Immature natural killer cell (primary cell): Measurements from ENCODE around the gene CFL2. TPM values are rescaled to one million over a fixed set of nuclear protein-coding genes. Genes with fewer than 3 reads are reported as not detected.

ENCODE experiments used
- DNase-seq, 3 donors: peaks; one replicate each; pipeline ENCODE4 v3.0.0; 2022; ENCODE audit warnings: mixed read lengths in 1 of 3
- H3K27ac Mint-ChIP-seq, 6 donors: one replicate each; pipeline ENCODE4 v1.8.0; 2020; ENCODE audit warnings: mixed read lengths in 6 of 6, mild to moderate bottlenecking in 5 of 6, inconsistent platforms in 4 of 6, moderate library complexity in 3 of 6
- H3K27me3 Mint-ChIP-seq, 3 donors: one replicate each; pipeline ENCODE4 v1.8.0; 2020 to 2021; ENCODE audit warnings: low read depth in 3 of 3, mild to moderate bottlenecking in 3 of 3, mixed read lengths in 3 of 3, moderate library complexity in 3 of 3, inconsistent platforms in 1 of 3
- H3K36me3 Mint-ChIP-seq, 3 donors: one replicate each; pipeline ENCODE4 v1.8.0; 2020; ENCODE audit warnings: mixed read lengths in 3 of 3, inconsistent platforms in 2 of 3, mild to moderate bottlenecking in 2 of 3
- H3K4me1 Mint-ChIP-seq, 2 donors: one replicate each; pipeline ENCODE4 v1.8.0; 2020; ENCODE audit warnings: inconsistent platforms in 2 of 2, mild to moderate bottlenecking in 2 of 2, mixed read lengths in 2 of 2, moderate library complexity in 1 of 2
- H3K4me3 Mint-ChIP-seq, 5 donors: one replicate each; pipeline ENCODE4 v1.8.0; 2020; ENCODE audit warnings: mild to moderate bottlenecking in 5 of 5, mixed read lengths in 5 of 5, inconsistent platforms in 3 of 5, moderate library complexity in 3 of 5
- H3K9me3 Mint-ChIP-seq, 6 donors: one replicate each; pipeline ENCODE4 v1.8.0; 2020; ENCODE audit warnings: mild to moderate bottlenecking in 6 of 6, mixed read lengths in 6 of 6, inconsistent platforms in 4 of 6, moderate library complexity in 3 of 6
- polyA plus RNA-seq, 3 donors: library from polyadenylated mRNA; unstranded; fragments of 300-500 nt; fragmentation: Illumina TruSeq; gene quantifications; one replicate each; pipeline ENCODE4 v1.2.3, GENCODE V29; 2021

CFL2 gene
- polyA plus RNA-seq, 3 donors from 2014 or later, result 9.2 to 16.1 (median 13.2) TPM

DNA sequence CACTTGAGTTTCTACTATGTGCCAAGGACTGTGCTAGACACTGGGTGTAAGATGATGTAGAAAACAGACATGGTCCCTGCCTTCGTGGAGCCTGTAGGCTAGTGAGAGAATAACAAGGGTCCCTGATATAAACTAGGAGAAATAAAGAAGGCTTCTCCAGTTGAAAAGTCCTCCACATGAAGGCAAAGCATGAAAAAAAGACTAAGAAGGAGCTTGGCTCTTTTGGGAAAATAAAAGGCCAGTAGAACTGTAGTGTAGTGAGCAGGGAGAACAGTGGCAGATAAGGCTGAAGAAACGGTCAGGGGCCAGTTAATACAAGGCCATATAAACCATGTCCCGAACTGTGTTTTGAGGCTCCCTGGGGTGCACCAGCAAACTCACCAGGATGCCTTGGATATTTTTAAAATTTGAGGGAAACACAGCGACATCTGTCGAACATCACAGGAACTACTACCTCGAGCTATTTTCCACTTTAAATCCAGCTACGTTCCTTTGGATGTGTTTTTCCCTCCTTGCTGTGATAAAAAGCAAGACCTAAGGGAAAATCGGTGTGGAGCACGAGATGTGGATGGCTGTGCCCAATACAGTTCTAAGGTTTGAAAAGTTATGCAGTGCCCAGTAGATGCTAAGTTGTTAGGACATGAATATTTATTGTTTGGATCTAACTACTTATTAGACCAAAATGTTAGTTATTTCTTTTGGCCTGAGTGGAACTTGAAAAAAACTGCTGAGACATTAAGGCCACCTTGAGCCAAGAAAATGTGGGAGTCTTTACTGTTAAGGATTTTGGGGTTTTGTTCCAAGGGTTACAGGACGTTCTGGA lies 8.5 kb upstream of the CFL2 start:
- Mint-ChIP-seq H3K27me3 (peaks cover 2 to 5% (median 4%) of the 10 kb centered on the region in 3 donors), H3K4me3 (peak overlapping the region in 1 of 5 donors; percentile 42), H3K27ac (no peak overlapping the region), H3K9me3 (no peaks in the 10 kb centered on the region), H3K36me3 (no peaks in the 10 kb centered on the region), H3K4me1 (peaks cover 0 to 3% of the 10 kb centered on the region in 2 donors)
- DNase-seq, result peak; percentile 26 to 40 (median 37)

DNA sequence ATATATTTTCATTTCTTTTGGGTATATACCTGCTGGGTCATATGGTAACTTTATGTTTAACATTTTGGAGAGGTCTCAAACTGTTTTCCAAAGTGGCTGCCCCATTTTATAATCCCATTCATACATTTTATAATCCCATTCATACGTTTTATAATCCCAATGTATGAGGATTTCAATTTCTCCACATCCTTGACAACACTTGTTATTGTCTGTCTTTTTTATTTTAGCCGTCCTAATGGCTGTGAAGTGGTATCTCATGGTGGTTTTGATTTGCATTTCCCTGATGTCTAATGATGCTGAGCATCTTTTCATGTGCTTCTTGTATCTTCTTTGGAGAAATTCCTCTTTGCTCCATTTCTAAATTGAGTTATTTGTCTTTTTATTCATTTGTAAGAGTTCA lies 6.7 kb upstream of the CFL2 start:
- H3K27ac Mint-ChIP-seq, result no peak overlapping the region
- no peak for DNase-seq
- H3K4me1 Mint-ChIP-seq, result peaks cover 0 to 3% of the 10 kb centered on the region in 2 donors

DNA sequence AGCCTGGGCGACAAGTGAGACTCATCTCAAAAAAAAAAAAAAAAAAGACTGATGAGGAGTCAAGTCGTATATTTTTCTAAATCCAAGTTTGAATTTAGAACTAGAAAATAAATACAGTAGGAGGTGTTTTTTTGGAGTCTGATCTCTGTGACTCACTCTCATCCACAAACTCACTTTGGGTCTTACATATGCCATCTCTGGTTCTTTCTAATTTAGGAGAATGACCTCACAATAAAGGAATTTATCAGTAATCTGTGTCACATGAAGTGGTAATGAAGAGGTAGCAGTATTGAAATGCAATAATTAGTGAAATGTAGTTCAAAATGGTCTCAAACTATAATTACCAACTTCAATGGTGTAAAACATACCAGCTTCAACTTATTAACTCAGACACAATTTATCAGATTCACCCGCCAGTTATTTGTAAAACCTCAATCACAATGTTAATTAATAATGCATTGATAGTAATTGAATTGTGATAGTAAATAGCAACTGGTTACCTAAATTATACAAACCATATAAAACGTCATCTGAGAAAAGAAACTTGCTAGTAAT lies 4.4 kb upstream of the CFL2 start:
- Mint-ChIP-seq H3K27me3 (peaks cover under 1 to 5% (median 5%) of the 10 kb centered on the region in 3 donors), H3K9me3 (no peaks in the 10 kb centered on the region), H3K4me1 (peaks cover 10 to 11% of the 10 kb centered on the region in 2 donors), H3K4me3 (no peak overlapping the region), H3K27ac (no peak overlapping the region), H3K36me3 (no peaks in the 10 kb centered on the region)
- DNase-seq, result no peak

More for the DNA sequence above, 6.7 kb upstream of the CFL2 start:
- no peak overlapping the region for H3K4me3 Mint-ChIP-seq
- peaks cover 2 to 5% (median 3%) of the 10 kb centered on the region in 3 donors for H3K27me3 Mint-ChIP-seq
- H3K36me3 Mint-ChIP-seq, result no peaks in the 10 kb centered on the region
- H3K9me3 Mint-ChIP-seq, result no peaks in the 10 kb centered on the region

DNA sequence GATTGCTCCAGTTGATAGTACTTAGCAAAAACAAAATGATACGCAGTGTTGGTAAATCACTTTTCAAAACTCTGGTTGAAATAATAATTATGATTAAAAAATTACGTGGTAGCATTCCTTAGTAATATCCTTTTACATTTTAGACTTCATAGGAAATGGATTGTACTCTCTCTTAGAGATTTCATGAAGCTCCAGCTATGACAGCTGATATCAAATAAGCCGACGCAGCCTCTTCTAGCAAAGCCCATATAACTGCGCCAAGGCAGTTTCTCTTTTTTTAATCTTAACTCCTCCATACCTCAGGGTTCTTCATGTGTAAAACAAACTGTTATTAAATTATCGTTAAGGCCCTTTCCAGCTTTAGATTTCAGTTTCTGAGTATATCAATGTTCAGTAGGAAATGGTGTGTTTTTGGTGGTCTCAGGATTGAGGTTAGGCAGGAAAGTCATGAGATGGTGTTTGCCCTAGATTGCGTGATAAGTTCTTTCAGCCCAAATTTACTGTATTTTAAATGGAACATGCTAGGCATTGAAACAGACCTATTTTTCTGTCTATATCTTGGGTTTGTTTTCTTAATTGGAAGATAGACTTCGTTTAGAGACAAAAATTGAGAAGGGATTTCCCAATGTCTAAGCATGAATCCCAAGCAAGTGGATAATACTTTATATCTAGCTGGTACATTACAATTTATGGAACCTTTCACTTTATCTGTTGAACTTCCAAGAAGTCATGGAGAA lies 902 bp upstream of the CFL2 start:
- Mint-ChIP-seq H3K27me3 (peaks cover 0 to 6% (median 3%) of the 10 kb centered on the region in 3 donors), H3K36me3 (peaks cover 0 to 5% (median 0%) of the 10 kb centered on the region in 3 donors)
- DNase-seq, result no peak

DNA sequence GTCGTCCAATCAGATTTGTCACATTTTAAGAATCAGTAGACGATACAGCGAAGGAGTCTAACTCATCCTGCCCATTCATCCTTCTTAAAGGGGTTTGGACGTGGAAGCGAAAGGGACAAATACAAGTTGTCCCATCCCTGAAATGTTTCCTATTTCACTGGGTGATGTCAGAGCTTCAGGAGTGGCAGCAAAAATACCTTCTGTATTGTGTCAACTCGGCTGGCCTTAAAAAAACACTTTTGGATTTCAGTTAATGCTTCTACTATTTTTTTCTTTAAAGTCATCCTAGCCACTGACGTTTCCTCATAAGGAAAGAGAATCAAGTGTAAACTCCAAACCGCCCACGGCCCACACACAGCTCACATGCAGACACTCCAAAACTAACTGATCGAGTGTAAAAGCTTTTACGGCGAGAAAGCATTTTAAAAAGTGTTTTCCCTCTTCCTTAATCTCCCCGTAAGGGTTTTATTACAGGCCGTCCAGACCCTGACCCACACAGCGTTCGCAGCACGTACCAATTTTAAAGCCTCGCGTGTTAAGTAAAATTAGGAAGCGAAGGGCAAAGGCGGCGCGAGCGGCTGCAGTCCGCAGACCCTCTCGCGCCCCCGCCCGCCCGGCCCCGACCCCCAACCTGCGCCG lies 593 bp downstream of the CFL2 start:
- Mint-ChIP-seq H3K27ac (peak overlapping the region; percentile 52 to 93 (median 90)), H3K27me3 (peaks cover 0 to 5% (median 1%) of the 10 kb centered on the region in 3 donors), H3K4me3 (peak overlapping the region; percentile 91 to 97 (median 94)), H3K4me1 (peaks cover 16 to 27% of the 10 kb centered on the region in 2 donors), H3K9me3 (no peaks in the 10 kb centered on the region), H3K36me3 (peaks cover 0 to 5% (median 0%) of the 10 kb centered on the region in 3 donors)
- peak; percentile 19 to 28 (median 22) for DNase-seq

More for the DNA sequence above, 902 bp upstream of the CFL2 start:
- peak overlapping the region; percentile 55 to 80 (median 72) for H3K27ac Mint-ChIP-seq
- no peaks in the 10 kb centered on the region for H3K9me3 Mint-ChIP-seq
- peak overlapping the region; percentile 66 to 94 (median 80) for H3K4me3 Mint-ChIP-seq
- peaks cover 16 to 27% of the 10 kb centered on the region in 2 donors for H3K4me1 Mint-ChIP-seq

DNA sequence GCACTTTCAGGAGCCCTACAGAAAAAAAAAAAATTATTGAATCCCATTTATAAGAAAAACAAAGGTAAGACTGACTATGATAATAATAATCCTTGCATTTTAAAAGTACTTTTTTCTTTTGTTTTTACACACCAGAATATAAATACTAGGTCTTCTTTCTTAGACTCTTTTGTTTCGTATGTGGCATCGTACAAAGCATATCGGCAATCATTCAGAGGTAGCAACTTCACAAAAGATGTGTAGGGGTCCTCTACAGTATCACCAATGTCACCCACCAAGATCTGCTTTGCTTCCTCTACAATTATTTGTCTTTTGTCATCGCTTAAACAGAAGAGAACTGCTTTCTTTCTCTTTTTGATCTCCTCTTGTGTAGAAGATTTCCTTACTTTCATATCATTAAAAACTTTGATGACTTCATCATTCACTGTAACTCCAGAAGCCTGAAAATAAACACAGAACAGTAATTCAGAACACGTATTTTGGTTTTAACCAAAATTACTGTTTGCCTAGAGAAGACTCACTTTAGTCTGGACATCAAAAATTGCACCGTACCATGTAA lies 1.2 kb downstream of the CFL2 start:
- peaks cover 16 to 27% of the 10 kb centered on the region in 2 donors for H3K4me1 Mint-ChIP-seq
- peak overlapping the region; percentile 52 to 93 (median 90) for H3K27ac Mint-ChIP-seq
- no peaks in the 10 kb centered on the region for H3K9me3 Mint-ChIP-seq
- H3K36me3 Mint-ChIP-seq, result peaks cover 0 to 5% (median 0%) of the 10 kb centered on the region in 3 donors
- peak in 1 of 3 donors; percentile 1 for DNase-seq
- H3K27me3 Mint-ChIP-seq, result peaks cover 0 to 4% (median 1%) of the 10 kb centered on the region in 3 donors
- peak overlapping the region; percentile 91 to 97 (median 94) for H3K4me3 Mint-ChIP-seq

DNA sequence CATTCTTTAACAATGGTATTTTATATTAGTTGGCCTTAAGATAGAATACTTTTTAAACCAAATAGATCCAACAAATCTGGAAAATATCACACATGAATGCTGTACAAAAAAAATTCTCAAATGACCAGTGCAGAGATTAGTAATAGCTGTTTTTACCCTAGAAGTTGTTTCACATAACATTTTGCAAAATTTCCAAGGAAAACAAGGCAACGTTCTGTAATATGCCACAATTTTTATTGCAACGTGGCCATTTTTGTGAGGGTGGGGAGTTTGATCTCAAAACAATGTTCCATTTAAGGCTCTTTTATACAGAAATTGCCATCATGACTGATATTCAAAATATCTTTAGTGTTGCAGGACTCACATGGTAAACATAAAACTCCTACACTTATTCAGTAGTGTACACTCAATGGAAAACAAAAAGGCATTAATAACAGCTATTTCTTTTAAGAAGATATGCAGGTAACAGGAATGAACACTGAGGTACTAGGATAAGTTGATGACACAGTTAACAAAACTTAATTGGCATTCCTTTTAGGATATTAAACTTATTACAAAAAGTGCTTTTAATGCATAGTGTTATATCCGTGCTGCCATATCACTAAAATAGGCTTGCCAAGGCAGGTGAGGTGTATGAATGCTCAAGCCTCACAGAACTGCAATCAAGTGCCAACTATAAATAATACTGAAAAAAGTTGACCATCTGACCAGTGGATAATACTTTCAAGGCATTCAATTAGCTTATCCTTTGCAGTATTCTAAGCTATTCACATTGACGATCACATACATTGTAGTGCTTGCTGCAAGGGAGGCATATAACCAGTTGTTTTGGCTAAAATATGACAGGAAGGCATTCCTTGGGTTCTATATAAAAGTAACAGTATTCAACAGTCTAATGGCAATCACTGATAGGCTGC lies 2.3 kb downstream of the CFL2 start:
- peak overlapping the region in 2 of 5 donors; percentile 21 to 24 for H3K4me3 Mint-ChIP-seq
- H3K27ac Mint-ChIP-seq, result peak overlapping the region in 1 of 6 donors; percentile 55
- H3K36me3 Mint-ChIP-seq, result peaks cover 0 to 5% (median 0%) of the 10 kb centered on the region in 3 donors
- DNase-seq, result no peak
- H3K9me3 Mint-ChIP-seq, result no peaks in the 10 kb centered on the region
- peaks cover 0 to 3% (median 1%) of the 10 kb centered on the region in 3 donors for H3K27me3 Mint-ChIP-seq
- peaks cover 16 to 27% of the 10 kb centered on the region in 2 donors for H3K4me1 Mint-ChIP-seq

DNA sequence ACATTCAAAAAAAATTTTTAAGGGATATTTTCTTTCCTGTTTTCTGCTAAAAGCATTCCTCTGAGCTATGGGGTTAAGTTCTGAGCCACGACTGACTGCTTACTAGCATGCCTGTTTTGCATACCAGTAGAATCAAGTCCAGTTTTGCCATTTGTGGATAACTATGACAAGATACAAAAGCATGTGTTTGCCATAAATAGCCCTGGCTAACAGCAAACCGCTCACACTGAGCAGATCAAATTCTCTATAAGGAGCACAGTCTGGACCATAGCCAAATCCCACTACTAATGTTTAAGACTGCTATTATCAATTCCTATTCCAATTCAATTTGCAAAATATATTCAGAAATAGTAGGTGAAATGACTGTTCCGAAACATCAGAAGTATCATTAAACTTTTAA lies 3.2 kb downstream of the CFL2 start:
- no peak for DNase-seq
- Mint-ChIP-seq H3K27ac (no peak overlapping the region), H3K4me1 (peaks cover 16 to 27% of the 10 kb centered on the region in 2 donors), H3K27me3 (peaks cover 0 to 3% (median 1%) of the 10 kb centered on the region in 3 donors), H3K9me3 (no peaks in the 10 kb centered on the region), H3K4me3 (no peak overlapping the region), H3K36me3 (peaks cover 0 to 5% (median 0%) of the 10 kb centered on the region in 3 donors)

DNA sequence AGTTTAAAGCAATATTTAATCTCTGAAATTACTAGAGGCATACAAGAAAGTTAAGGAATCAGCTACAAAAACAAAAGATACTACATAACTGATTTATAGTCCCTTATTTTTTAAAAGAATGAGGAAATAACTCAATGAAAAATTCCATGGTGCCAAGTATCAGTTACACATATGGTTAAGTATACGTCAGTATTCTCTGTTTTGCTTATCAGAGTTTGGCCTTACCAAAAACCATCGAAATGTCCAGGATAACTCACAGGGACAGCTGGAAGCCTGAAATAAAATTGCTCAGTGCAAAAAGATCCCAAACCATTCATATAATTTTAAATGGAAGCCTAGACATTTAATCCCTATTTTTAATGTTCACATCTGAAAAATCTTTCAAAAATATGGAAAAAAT lies 3.6 kb downstream of the CFL2 start:
- DNase-seq, result no peak
- peaks cover 0 to 5% (median 0%) of the 10 kb centered on the region in 3 donors for H3K36me3 Mint-ChIP-seq
- H3K27me3 Mint-ChIP-seq, result peaks cover 0 to 3% (median 1%) of the 10 kb centered on the region in 3 donors
- H3K4me3 Mint-ChIP-seq, result no peak overlapping the region
- H3K27ac Mint-ChIP-seq, result no peak overlapping the region
- H3K4me1 Mint-ChIP-seq, result peaks cover 16 to 27% of the 10 kb centered on the region in 2 donors
- no peaks in the 10 kb centered on the region for H3K9me3 Mint-ChIP-seq

DNA sequence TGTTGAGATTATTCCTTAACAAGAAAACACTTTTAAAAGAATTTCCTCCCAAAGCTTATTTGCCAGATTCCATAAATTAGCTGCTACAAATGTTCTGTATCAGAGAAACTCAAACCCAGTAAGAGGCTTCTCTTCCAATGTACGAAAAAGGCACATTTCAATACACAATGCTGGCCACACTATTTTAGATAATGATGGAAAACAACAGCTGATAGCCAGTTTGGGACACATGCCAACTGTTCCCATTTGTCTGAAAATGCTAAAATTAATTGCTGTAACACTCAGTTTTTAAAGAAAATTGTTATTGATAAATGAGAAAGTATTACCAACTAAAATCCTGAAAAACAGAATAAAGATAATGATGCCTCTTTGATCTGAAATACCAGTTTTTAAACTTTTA lies 4.4 kb downstream of the CFL2 start:
- Mint-ChIP-seq H3K4me1 (peaks cover 14 to 21% of the 10 kb centered on the region in 2 donors), H3K4me3 (no peak overlapping the region), H3K36me3 (peaks cover 0 to 5% (median 0%) of the 10 kb centered on the region in 3 donors), H3K9me3 (no peaks in the 10 kb centered on the region), H3K27ac (no peak overlapping the region), H3K27me3 (peaks cover 0 to 3% (median 1%) of the 10 kb centered on the region in 3 donors)
- no peak for DNase-seq

DNA sequence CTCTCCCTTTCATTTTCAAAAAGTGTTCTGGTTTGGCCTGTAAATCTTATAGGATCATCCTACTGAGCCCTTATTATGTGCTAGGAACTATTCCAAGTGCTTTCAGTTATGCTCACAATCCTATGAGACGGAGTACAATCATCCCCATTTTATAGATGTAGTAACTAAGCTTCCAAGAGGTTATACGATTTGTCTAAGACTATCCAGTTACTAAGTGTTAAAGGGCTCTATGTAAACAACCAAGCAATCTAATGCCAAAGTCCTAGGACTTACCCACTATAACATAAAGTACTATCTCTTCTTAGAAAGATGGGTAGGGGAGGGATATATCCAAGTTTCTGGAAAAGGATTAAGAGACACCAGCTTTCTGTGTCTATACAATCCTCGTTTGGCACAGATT lies 6.7 kb downstream of the CFL2 start:
- no peaks in the 10 kb centered on the region for H3K9me3 Mint-ChIP-seq
- no peak overlapping the region for H3K27ac Mint-ChIP-seq
- H3K4me1 Mint-ChIP-seq, result peaks cover 0 to 5% of the 10 kb centered on the region in 2 donors
- no peaks in the 10 kb centered on the region for H3K27me3 Mint-ChIP-seq
- no peak for DNase-seq
- no peak overlapping the region for H3K4me3 Mint-ChIP-seq
- H3K36me3 Mint-ChIP-seq, result peaks cover 0 to 5% (median 0%) of the 10 kb centered on the region in 3 donors

DNA sequence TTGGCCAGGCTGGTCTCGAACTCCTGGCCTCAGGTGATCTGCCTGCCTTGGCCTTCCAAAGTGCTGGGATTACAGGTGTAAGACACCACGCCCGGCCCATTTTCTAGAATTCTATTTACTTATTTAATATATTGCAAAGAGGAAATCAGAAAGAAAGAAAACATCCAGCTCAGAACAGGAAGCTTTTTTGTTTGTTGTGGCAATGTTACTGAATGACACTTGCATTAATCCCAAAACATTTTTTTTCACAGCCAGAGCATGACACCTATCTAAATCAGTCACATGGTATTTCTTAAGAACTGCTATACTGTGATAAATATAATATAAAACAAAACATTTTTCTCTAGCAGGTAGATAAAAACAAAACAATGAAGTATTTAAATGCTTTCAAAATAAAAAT lies 12.6 kb downstream of the CFL2 start:
- peaks cover 0 to 4% (median 0%) of the 10 kb centered on the region in 3 donors for H3K27me3 Mint-ChIP-seq
- DNase-seq, result no peak
- no peak overlapping the region for H3K27ac Mint-ChIP-seq
- no peaks in the 10 kb centered on the region for H3K4me1 Mint-ChIP-seq
- no peak overlapping the region for H3K4me3 Mint-ChIP-seq
- H3K9me3 Mint-ChIP-seq, result no peaks in the 10 kb centered on the region
- no peaks in the 10 kb centered on the region for H3K36me3 Mint-ChIP-seq
